HepG2 (cell line): ENCODE data around the gene RAPGEF6. TPM values are rescaled to one million over a fixed set of nuclear protein-coding genes. Genes with fewer than 3 reads are reported as not detected.

Source experiments
- ATF4 ChIP-seq, 2 experiments: fragments of 450-650 bp in 1 of 2; sonication (generic) in 1 of 2; formaldehyde crosslinking; IDR thresholded peaks; 2 replicates each; pipeline versions ENCODE4 v1.5.0 to v1.8.0; 2020 to 2022; ENCODE audit warnings: mild to moderate bottlenecking in 1 of 2, missing genetic modification reagents in 1 of 2
- DNMT3B ChIP-seq: conservative IDR thresholded peaks from 2 replicates; pipeline ENCODE4 v1.6.1; 2016; ENCODE audit warnings: missing biosample characterization, control low read depth
- FOSL2 ChIP-seq: sonication (generic); formaldehyde crosslinking; IDR thresholded peaks from 2 replicates; pipeline ENCODE4 v1.4.0; 2020; ENCODE audit warnings: missing genetic modification reagents
- GATAD2A ChIP-seq: IDR thresholded peaks from 2 replicates; pipeline ENCODE4 v1.6.1; 2016
- IRX3 ChIP-seq: sonication (generic); formaldehyde crosslinking; IDR thresholded peaks from 2 replicates; pipeline ENCODE4 v1.8.1; 2023; ENCODE audit warnings: mild to moderate bottlenecking, low read depth, missing genetic modification reagents, borderline replicate concordance
- MXD1 ChIP-seq: sonication (generic); formaldehyde crosslinking; IDR thresholded peaks from 2 replicates; pipeline ENCODE4 v1.4.0; 2020; ENCODE audit warnings: mild to moderate bottlenecking, missing genetic modification reagents
- NR0B2 ChIP-seq: sonication (generic); formaldehyde crosslinking; IDR thresholded peaks from 2 replicates; pipeline ENCODE4 v1.4.0; 2020; ENCODE audit warnings: mild to moderate bottlenecking, missing genetic modification reagents
- POGK ChIP-seq: sonication (generic); formaldehyde crosslinking; conservative IDR thresholded peaks from 2 replicates; pipeline ENCODE4 v1.8.0; 2022; ENCODE audit warnings: mild to moderate bottlenecking, moderate library complexity, missing genetic modification reagents
- RXRA ChIP-seq: sonication (generic); formaldehyde crosslinking; IDR thresholded peaks from 2 replicates; pipeline ENCODE4 v1.5.1; 2020; ENCODE audit warnings: missing genetic modification reagents
- SALL2 ChIP-seq: sonication (generic); formaldehyde crosslinking; IDR thresholded peaks from 2 replicates; pipeline ENCODE4 v1.8.1; 2023; ENCODE audit warnings: mild to moderate bottlenecking, missing genetic modification reagents, inconsistent platforms
- STAG1 ChIP-seq: sonication (generic); formaldehyde crosslinking; IDR thresholded peaks from 2 replicates; pipeline ENCODE4 v1.4.0; 2020; ENCODE audit warnings: missing genetic modification reagents
- TCF7L2 ChIP-seq: IDR thresholded peaks from 2 replicates; pipeline ENCODE4 v1.6.1; 2011; ENCODE audit warnings: mild to moderate bottlenecking, low read depth, low read length, moderate library complexity
- TEF ChIP-seq: sonication (generic); formaldehyde crosslinking; IDR thresholded peaks from 2 replicates; pipeline ENCODE4 v1.5.0; 2020; ENCODE audit warnings: missing genetic modification reagents
- THAP7 ChIP-seq: sonication (generic); formaldehyde crosslinking; IDR thresholded peaks from 2 replicates; pipeline ENCODE4 v1.8.1; 2023; ENCODE audit warnings: mild to moderate bottlenecking, missing genetic modification reagents
- ZBTB34 ChIP-seq: sonication (generic); formaldehyde crosslinking; IDR thresholded peaks from 2 replicates; pipeline ENCODE4 v1.8.0; 2022; ENCODE audit warnings: mild to moderate bottlenecking, missing genetic modification reagents
- ZFP62 ChIP-seq: sonication (generic); formaldehyde crosslinking; IDR thresholded peaks from 2 replicates; pipeline ENCODE4 v1.4.0; 2020; ENCODE audit warnings: missing genetic modification reagents
- ZNF260 ChIP-seq: sonication (generic); formaldehyde crosslinking; IDR thresholded peaks from 2 replicates; pipeline ENCODE4 v1.4.0; 2020; ENCODE audit warnings: missing genetic modification reagents, low read depth, mild to moderate bottlenecking, borderline replicate concordance
- ZNF274 ChIP-seq: sonication (generic); formaldehyde crosslinking; IDR thresholded peaks from 2 replicates; pipeline ENCODE4 v1.5.1; 2020; ENCODE audit warnings: mild to moderate bottlenecking, missing genetic modification reagents
- ZNF577 ChIP-seq: sonication (generic); formaldehyde crosslinking; IDR thresholded peaks from 2 replicates; pipeline ENCODE4 v1.4.0; 2020; ENCODE audit warnings: mild to moderate bottlenecking, low read depth, missing genetic modification reagents, borderline replicate concordance
- ZNF644 ChIP-seq: IDR thresholded peaks from 2 replicates; pipeline ENCODE4 v1.6.1; 2016; ENCODE audit warnings: low read depth
- ZNF747 ChIP-seq: sonication (generic); formaldehyde crosslinking; IDR thresholded peaks from 2 replicates; pipeline ENCODE4 v1.8.1; 2023; ENCODE audit warnings: missing genetic modification reagents, mild to moderate bottlenecking, borderline replicate concordance
- ZNF75D ChIP-seq: sonication (generic); formaldehyde crosslinking; IDR thresholded peaks from 2 replicates; pipeline ENCODE4 v1.8.1; 2023; ENCODE audit warnings: missing genetic modification reagents, mild to moderate bottlenecking, borderline replicate concordance
- ZSCAN12 ChIP-seq: sonication (generic); formaldehyde crosslinking; IDR thresholded peaks from 2 replicates; pipeline ENCODE4 v1.9.0; 2021; ENCODE audit warnings: mild to moderate bottlenecking, missing genetic modification reagents
- ZSCAN29 ChIP-seq: sonication (generic); formaldehyde crosslinking; conservative IDR thresholded peaks from 2 replicates; pipeline ENCODE4 v1.4.0; 2020; ENCODE audit warnings: mild to moderate bottlenecking, missing genetic modification reagents
- polyA plus RNA-seq, 8 experiments: library from polyadenylated mRNA; depleted of rRNA in 3 of 8; stranded (reverse) in 7 of 8; unstranded in 1 of 8; fragments of >200 nt; fragmentation: Illumina TruSeq in 4 of 8; extraction: Trizol in 4 of 8; gene quantifications; 2 replicates each; pipeline versions ENCODE4 v1.2.1 to v1.2.3, GENCODE V29; 2011 to 2016; ENCODE audit warnings: low read depth in 4 of 8, missing spikeins in 1 of 8, mixed read lengths in 1 of 8; ENCODE audit not compliant: insufficient read depth in 1 of 8
- total RNA-seq, 5 experiments: library from RNA; depleted of rRNA; stranded (reverse); fragments of >200 nt; fragmentation: Illumina TruSeq; extraction: Trizol; gene quantifications; 2 replicates each; pipeline ENCODE4 v1.2.3, GENCODE V29; 2016; ENCODE audit warnings: low read depth in 1 of 5

Gene RAPGEF6
- total and polyA plus RNA-seq, 2 of the 13 experiments (the other 11 are each of a cell fraction or from before 2014, with no cell fraction given) = 7.7 to 24.6 TPM

GRCh38 chr5:131610198-131611063 lies 24.6 kb downstream of the RAPGEF6 start (continued):
- TF ChIP-seq NR0B2 (CRISPR knock-in tag) (no peak), THAP7 (0 out of 2 replicates have a peak, but pooled peaks have one; percentile 55), DNMT3B (no peak), GATAD2A (CRISPR knock-in tag) (peak; percentile 86), RXRA (CRISPR knock-in tag) (no peak), IRX3 (CRISPR knock-in tag) (no peak), SALL2 (no peak), ZNF577 (CRISPR knock-in tag) (no peak), ZNF747 (no peak), TEF (CRISPR knock-in tag) (no peak), ZNF260 (CRISPR knock-in tag) (no peak), MXD1 (CRISPR knock-in tag) (no peak), ZFP62 (no peak), POGK (no peak), ZNF644 (CRISPR knock-in tag) (peak; percentile 62), TCF7L2 (no peak), ZNF274 (CRISPR knock-in tag) (no peak), STAG1 (no peak), ATF4 (CRISPR knock-in tag; IDR thresholded peaks at IDR 0.05) (no peak), ZNF75D (CRISPR knock-in tag) (no peak), ZSCAN12 (CRISPR knock-in tag) (no peak), ZSCAN29 (CRISPR knock-in tag) (no peak), FOSL2 (CRISPR knock-in tag) (peak; percentile 13; the same call in 1 of the 2 replicates), ZBTB34 (CRISPR knock-in tag) (no peak)
